AML-193 (cell line): Measurements from ENCODE around the gene ARHGAP21.
"Not testable (repeated sequence)": the region's sequence is repeated elsewhere in the genome, so short reads cannot be mapped to it uniquely, and the experiment has no call there.

Experiments used
- DNase-seq, 2 experiments: peaks; one replicate each; lab custom pipeline; 2025; lab: John Stamatoyannopoulos, UW

Gene ARHGAP21

DNA sequence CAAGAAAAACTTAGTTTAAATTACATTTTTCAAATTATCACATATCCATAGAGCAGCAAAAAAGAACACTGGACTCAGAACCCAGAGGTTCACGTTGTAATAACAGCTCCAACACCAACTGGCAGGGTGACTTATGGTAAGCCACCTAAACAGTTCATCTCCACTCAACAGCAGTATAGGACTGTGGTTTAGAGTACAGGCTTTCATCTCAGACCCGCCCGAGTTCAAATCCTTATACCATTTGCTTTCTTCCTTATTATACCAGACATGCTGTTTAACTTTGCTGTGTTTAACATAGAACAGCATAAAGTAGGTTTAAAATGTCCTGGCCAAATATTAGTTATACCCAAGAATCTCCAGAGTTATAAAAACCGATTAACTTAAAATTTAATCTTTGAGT lies 97.9 kb downstream of the ARHGAP21 start:
- no peak for DNase-seq

GRCh38 chr10:24623383-24623782 lies 100.3 kb downstream of the ARHGAP21 start:
- no peak for DNase-seq

- no peak for DNase-seq
Observed at GRCh38 chr10:24622781-24623301, 100.8 kb downstream of the ARHGAP21 start.

- not testable (repeated sequence) for DNase-seq
Observed at GRCh38 chr10:24621035-24621795, 102.5 kb downstream of the ARHGAP21 start.

GRCh38 chr10:24619994-24620310 lies 103.7 kb downstream of the ARHGAP21 start:
- not testable (repeated sequence) for DNase-seq

- not testable (repeated sequence) for DNase-seq
Observed at GRCh38 chr10:24619291-24619993, 104.2 kb downstream of the ARHGAP21 start.

DNA sequence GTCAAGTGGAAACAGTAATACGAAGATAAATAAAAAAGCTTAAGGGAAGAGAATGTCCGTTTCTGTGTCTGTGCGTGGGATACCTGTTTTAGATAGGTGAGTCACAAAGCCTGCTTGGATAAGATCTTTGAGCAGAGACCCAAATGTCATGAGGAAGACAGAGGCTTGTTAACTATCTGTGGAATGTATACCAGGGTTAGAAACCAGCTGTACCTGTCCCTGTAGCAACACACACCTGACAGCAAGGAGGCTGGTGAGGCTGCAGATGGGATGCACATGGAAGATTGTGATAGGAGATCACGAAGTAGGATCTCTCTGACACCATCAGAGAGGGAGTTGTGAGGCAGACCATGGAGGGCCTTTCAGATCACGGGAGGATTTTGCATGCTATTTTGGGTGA lies 105.3 kb downstream of the ARHGAP21 start:
- no peak for DNase-seq

GRCh38 chr10:24617771-24618396 lies 105.8 kb downstream of the ARHGAP21 start:
- DNase-seq: peak; percentile 46

DNA sequence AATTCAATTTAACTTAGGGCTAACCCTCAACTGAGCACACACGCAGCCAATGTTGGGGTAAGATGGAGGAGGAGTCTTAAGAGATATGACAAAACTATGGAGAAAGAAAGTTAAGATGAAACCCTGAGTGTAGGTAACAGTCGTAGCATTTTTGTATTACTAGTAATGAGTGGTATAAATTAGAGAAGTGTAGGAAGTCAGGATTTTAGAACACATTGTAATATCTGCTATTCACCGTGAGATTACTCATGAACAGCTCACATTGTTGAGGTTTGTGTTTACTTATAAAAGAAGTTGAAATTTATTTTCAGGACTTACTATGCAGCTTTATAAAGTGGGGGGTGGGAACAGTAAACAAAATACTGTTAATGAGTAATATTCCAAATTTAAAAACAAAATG lies 107.2 kb downstream of the ARHGAP21 start:
- DNase-seq: no peak

GRCh38 chr10:24606021-24606420 lies 117.7 kb downstream of the ARHGAP21 start:
- no peak for DNase-seq

GRCh38 chr10:24605141-24605540 lies 118.5 kb downstream of the ARHGAP21 start:
- DNase-seq: no peak

- no peak for DNase-seq
Observed at GRCh38 chr10:24603333-24603732, 120.4 kb downstream of the ARHGAP21 start.

- DNase-seq: no peak
Observed at GRCh38 chr10:24597961-24598360, 125.7 kb downstream of the ARHGAP21 start.

GRCh38 chr10:24597426-24597825 lies 126.3 kb downstream of the ARHGAP21 start:
- DNase-seq: no peak

- no peak for DNase-seq
Observed at GRCh38 chr10:24596217-24596930, 127.3 kb downstream of the ARHGAP21 start.

DNA sequence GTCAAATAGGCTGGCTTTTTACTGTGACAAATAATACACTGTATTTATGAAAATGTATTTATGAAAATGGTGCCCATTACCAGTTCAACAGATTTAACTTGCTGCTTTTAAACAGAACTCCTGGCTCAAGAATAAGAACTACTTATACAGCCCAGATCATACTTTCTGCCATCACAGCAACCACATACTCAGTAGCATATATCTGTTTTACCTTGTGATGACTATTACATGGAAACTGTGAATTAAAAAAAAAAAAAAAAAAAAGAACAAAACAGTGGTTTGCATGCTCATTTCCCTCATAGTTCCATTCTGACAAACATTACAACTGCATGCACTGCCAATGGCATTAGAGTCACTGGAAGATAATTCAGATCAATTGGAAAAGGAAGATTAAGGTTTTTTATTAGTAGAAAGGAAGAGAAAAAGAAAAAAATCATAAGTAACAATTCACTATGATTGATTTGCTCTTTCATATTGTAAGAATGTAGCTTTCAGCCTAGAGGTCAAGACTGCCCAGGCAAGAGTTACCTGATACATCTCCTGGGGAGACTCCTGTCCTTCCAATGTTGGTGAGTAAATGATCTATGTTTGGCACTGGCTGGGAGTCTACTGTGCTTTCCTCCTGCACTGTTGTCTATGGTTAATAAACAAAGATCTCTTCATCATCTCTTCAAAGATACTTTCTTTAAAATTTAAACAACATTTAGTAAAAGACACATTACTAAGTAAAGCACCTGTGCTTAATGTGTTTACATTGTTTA lies 132.8 kb downstream of the ARHGAP21 start:
- no peak for DNase-seq

- DNase-seq: no peak
Observed at GRCh38 chr10:24589265-24589664, 134.4 kb downstream of the ARHGAP21 start.

DNA sequence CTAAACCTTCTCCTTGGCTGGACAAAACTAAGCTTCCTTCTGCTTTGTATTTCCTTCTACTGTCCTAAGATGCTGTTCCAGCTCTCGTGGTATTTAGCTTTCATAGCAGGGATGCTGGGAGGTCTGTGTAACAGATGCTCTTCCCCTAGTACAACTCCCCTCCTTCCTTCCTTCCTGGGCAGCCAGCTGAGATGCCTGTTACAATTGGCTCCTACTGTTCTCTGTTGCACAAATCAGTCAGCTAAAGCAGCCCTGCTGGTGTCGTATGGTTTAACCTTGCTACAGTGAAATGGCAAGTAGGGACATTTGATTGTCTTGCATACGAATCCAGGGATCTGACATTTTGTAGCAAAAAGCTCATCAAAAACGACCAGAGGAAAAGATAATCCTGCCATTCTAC lies 143.8 kb downstream of the ARHGAP21 start:
- DNase-seq: no peak

DNA sequence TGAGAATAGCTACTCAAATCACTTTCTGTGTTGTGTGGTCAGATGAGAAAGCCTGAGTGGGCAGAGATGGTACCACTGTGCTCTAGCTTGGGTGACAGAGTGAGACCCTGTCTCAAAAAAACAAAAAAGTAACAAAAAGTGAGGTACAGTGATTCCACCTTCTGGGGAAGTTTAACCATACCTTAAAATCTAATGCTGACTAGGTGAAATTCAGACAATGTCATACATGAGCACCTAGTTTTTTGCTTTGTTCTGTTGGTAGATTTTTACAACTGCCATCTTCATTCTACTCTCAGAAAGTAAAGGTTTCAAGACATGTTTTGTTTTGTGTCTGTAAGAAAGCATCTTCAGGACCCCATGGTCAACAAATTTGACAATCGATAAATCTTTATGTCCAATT lies 144.2 kb downstream of the ARHGAP21 start:
- no peak for DNase-seq

GRCh38 chr10:24575481-24576002 lies 148.1 kb downstream of the ARHGAP21 start:
- no peak for DNase-seq

DNA sequence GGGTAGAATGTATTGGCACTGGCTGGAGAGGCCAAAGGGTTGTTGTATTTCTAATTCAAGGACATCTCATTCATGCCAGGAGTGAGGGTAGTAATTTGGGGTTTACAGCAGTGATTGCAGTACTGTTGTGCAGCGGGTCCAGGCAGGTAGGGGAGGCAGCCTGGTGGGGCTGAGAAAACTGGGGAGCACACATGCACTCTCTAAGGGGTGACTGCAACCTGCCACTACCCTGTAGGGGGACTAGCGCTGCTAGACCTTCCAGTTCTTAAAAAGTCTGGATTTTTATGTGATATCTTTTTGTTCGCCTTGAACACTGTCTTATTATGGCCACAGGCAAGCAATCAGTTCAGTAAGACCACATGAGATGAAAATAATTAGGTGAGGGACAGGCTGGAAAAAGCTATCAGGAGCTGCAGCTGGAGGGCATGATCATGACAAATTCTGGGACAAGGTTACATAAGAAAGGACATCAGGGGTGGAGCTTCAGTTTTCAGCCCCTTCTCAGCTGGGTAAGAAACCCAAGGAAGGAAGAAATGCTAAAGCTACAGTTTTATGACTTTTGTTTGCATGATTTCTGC lies 149.0 kb downstream of the ARHGAP21 start:
- DNase-seq: no peak
